NCI-H1417 (cell line): Measurements from ENCODE around the gene C22orf15.

Experiments used
- DNase-seq, 3 experiments: peaks; one replicate each; lab custom pipeline; 2025; lab: John Stamatoyannopoulos, UW

Gene C22orf15

DNA sequence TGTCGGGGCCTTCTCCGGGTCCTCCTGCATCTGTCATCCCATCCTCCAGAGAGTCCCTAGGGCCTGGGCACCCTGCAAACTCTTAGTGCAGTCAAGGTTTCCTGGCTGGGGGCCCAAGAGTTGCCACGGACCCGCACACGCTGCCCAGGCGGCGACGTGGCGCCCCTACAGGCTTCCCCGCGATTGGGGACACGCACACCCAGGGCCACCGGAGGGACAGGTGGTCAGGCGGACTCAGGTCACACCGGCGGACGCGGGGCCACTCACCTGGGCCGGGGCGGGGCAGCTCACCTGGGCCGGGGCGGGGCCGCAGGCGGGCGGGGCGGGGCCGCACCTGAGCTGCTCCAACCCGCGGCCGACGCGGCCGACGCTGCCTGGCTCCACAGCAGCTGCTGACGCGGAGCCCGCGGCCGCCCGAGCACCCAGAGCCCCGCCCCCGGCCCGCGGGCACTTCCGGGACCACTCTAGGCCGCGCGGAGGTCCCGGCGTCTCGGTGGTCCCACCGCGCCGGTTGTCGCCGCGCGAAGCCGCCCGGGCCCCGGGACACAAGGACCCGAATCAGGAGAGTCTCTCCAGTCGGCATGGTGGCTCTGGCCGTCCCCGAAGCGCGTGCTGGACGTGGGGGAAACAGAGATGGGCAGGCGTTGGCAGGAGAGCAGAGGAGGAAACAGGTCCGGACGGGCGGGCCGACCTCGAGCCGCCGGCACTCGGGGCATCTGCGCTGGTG lies 11.9 kb upstream of the C22orf15 start, which contains the start of gene ZNF70:
Gene ZNF70, minus strand, starts transcription at position 399 of the 727 bp plus-strand sequence. CDS start 5,972 bp downstream, outside the sequence.
- peak; percentile 81 to 84 (median 82) for DNase-seq

GRCh38 chr22:23751441-23751996 lies 11.3 kb upstream of the C22orf15 start:
- DNase-seq: peak; percentile 3 to 64 (median 60)

GRCh38 chr22:23752090-23752691 lies 10.6 kb upstream of the C22orf15 start:
- DNase-seq: no peak

- no peak for DNase-seq
Observed at GRCh38 chr22:23752750-23753149, 10.0 kb upstream of the C22orf15 start.

GRCh38 chr22:23753385-23753784 lies 9.4 kb upstream of the C22orf15 start:
- no peak for DNase-seq

GRCh38 chr22:23754220-23754919 lies 8.4 kb upstream of the C22orf15 start, which contains the start of gene VPREB3:
VPREB3 (minus strand) TSS chr22:23754425; CDS start chr22:23754363, 62 bp downstream.
- no peak for DNase-seq

DNA sequence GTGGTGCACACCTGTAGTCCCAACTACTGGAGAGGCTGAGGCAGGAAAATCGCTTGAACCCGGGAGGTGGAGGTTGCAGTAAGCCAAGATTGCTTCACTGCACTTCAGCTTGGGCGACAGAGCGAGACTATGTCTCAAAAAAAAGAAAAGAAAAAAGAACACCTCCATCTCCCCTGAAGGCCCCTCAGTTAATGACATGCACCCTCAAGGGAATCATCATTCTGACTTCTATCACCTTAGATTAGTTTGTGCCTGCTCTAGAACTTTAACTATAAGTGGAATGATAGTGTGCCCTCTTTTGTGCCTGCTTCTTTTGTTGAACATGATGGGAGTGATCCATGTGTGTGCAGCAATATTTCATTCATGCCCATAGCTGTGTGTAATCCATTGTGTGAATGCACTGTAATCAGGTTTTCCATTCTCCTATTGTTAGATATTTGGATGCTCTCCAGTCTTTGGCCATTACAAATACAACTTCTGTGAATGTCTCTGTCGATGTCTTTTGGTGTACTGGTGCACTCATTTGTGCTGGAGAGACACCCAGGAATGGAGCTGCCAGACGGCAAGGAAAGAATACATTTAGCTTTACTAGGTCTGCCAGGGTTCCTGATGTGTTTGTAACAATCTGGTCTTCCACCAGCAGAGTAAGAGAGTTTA lies 7.7 kb upstream of the C22orf15 start:
- no peak for DNase-seq

GRCh38 chr22:23755711-23756110 lies 7.1 kb upstream of the C22orf15 start:
- no peak for DNase-seq

- no peak for DNase-seq
Observed at GRCh38 chr22:23756891-23757290, 5.9 kb upstream of the C22orf15 start.

DNA sequence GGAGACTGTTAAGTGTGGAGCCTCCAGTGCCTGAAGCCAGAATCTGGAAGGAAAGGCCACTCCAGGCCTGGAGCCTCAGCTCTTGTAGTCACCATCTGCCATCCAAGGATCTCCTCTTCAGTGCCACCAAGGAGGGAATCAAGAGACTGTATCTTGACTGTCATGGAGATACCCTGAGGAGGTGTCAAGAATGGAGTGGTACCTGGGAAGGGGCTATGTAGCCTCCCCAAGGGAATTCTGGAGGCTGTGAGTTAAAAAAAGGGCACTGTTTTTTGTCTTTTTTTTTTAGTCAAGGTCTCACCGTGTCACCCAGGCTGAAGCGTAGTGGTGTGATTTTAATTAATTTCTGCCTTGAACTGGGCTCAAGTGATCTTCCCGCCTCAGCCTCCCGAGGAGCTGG lies 3.2 kb upstream of the C22orf15 start:
- no peak for DNase-seq

GRCh38 chr22:23760056-23760455 lies 2.7 kb upstream of the C22orf15 start:
- DNase-seq: no peak

DNA sequence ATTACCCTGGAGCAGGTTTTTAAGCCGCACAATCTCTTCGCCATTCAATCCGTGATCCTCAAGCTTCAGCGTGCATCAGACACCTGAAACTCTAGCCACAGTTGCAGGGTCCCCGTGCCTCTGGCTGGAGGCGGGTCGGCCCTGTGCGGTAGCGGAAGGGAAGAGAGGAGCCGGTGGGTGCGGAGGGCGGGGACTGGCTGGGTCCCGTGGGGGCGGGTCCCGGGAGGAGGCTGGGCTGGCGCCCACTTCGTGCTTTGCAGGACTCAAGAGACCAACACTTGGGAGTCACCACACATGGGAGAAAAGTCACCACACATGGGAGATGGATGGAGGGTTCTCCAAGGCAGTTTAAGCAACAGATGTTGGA lies 772 bp downstream of the C22orf15 start:
- DNase-seq: no peak

DNA sequence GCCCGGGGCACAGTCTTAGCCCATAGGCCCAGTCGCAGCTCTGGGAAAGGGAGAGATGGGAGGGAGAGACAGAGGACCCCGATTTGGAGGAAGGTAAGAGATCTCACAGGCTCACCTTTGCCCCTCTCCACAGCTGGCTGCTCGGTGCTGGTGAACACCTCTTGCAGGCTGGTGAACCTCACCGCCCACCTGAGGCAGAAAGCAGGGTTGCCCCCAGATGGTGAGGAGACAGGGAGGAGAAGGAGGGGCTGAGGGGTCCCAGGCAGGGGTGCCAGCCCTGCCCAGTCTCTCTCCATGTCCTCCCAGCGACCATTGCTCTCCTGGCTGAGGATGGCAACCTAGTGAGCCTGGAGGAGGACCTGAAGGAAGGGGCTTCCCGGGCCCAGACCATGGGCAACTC lies 1.2 kb downstream of the C22orf15 start:
- no peak for DNase-seq

- DNase-seq: no peak
Observed at GRCh38 chr22:23764899-23765881, 2.4 kb downstream of the C22orf15 start.

DNA sequence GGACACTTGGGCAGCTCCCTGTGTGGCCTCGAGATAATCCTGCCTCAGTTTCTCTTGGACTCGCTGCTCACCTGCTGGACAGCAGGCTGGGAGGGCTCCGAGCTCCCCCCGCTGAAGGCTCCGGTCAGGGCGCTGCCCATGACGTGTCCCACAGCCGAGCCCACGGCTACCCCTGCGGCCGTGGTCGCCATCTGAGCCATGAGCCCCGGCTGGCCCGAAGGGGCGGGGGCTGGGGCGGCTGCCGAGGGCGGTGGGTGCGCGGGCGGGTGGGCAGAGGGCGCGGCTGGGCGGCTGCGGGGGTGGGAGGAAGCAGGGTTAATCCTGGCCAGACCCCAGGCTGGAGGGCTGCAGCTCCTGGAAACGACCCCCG lies 4.5 kb downstream of the C22orf15 start:
- no peak for DNase-seq

DNA sequence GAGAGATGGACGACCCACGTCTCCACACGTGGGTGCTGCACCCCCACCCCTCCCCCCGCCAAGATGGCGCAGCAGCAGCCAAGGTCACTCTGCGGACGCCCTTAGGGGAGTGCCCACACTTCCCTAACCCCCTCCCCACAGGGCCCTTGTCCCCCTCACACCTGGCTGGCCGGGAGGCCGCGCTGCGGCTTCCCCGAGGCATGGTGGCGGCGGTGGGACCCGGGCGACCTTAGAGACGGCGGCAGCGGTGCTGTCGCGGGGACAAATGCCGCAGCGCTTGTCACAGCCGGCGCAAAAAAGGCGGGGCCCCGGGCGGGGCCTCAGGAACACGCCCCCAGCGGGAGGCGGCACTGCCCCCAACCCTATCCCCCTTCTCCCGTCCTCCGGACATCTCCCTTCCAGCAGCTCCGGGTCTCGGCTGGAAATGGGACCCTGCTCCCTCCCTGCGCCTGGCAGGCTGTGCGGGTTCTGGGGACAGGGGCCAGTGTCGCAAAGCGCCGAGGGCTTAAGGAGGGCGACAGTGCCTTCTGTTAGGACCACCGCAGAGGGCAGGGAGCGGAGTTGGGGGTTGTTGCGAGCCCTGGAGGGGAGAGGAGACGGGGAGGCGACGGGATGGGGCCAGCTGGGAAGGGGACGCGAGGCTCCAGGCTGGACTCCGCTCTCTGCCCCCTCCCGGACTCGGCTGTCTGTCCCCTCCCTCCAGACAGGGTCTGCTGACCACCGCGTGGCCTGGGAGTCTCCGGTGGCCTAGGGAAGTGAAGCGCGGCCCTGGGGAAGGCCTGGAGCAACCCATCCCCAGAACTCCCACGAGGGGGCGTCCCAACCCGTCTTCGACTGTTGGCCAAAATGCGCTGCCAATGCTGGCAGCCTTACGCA lies 5.1 kb downstream of the C22orf15 start, which contains the start of gene CHCHD10:
Gene CHCHD10, minus strand, starts transcription at position 300 of the 876 bp plus-strand sequence. Its CDS starts 98 bp downstream, at position 202.
- peak; percentile 65 to 71 (median 69) for DNase-seq

DNA sequence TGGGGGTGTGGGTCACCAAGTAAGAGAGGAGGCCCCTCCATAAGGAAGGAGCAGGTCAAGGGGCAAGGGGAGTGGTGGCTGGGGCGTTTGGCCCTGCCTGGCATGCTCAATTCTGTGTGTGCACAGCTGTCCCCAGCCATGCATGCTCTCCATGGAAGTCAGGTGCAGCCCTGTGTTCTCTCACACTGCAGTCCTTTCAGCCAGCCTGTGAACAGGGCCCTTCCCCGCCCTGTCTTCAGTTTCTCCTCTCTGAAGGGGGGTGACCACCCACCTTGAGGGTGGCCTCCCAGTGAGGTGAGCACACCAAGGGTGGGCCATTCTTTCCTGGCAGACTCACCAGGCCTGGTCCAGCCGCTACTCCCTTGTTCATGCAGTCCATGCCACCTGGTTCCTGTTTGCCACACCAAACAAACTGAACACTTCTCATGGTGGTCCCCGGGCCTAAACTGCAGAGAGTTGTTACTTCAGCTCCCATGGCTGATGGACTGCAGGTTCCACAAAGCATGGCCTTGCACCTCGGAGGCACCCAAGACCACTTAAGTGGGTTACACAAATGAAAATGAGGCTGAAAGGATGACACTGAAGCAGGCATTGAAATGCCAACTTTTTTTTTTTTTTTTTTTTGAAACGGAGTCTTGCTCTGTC lies 6.7 kb downstream of the C22orf15 start:
- DNase-seq: peak in 2 of 3 experiments; percentile 2 to 8

DNA sequence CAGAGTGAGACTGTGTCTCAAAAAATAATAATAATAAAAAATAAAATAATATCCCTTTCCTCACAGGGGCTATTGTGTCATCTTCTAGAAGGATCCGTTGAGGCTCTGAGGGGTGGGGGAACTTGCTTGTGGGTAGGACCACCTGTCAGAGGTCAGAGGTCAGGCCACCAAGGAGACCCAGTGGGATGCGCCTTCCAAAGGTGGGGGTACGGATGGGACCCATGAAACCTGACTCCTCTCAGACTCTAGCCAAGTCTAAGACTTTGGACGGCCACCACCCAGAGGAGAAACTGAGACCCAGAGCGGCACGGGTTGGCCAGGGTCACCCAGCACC lies 9.5 kb downstream of the C22orf15 start:
- no peak for DNase-seq
